Prostate gland (tissue), 2 donors: Measurements from ENCODE around the gene DNAJB1.

Source experiments
- CTCF ChIP-seq, 4 experiments: fragments of 200-600 bp in 2 of 4; fragments of 450-650 bp in 2 of 4; sonication (generic) in 2 of 4; IDR thresholded peaks; 1 replicate in 3 of 4; 2 replicates in 1 of 4; pipeline ENCODE4 v1.5.1; 2016 to 2019; ENCODE audit warnings: antibody characterized with exemption in 4 of 4, mild to moderate bottlenecking in 2 of 4, moderate library complexity in 2 of 4
- POLR2A ChIP-seq: fragments of 450-650 bp; IDR thresholded peaks from one replicate; pipeline ENCODE4 v1.6.1; 2016; ENCODE audit warnings: antibody characterized with exemption, mild to moderate bottlenecking
- POLR2AphosphoS5 ChIP-seq: sonication (generic); formaldehyde crosslinking; IDR thresholded peaks from one replicate; pipeline ENCODE4 v1.6.1; 2017; ENCODE audit warnings: antibody characterized with exemption

GRCh38 chr19:14530005-14530348, 11.8 kb upstream of the DNAJB1 start:
- TF ChIP-seq POLR2AphosphoS5 (no peak), CTCF (IDR thresholded peaks at IDR 0.05) (no peak), POLR2A (no peak)
